AG10803 (cell line): Measurements from ENCODE around the gene BCAR3.

Source experiments
- DNase-seq: peaks from one replicate; pipeline ENCODE4 v3.0.0; 2010; ENCODE audit warnings: low read depth
- H3K4me3 ChIP-seq: 2 replicates; pipeline ENCODE4 v1.5.1; 2011; ENCODE audit warnings: mild to moderate bottlenecking, low read length, control low read depth
- CTCF ChIP-seq: conservative IDR thresholded peaks from 2 replicates; pipeline ENCODE4 v1.5.1; 2011; ENCODE audit warnings: mild to moderate bottlenecking, low read length, control low read depth, inconsistent platforms

Gene BCAR3

GRCh38 chr1:93597709-93598108, 83.9 kb downstream of the BCAR3 start:
- DNase-seq = peak; percentile 59
- no peak for TF ChIP-seq CTCF

GRCh38 chr1:93596329-93597089, 85.1 kb downstream of the BCAR3 start:
- no peak for DNase-seq
- H3K4me3 ChIP-seq = no peak overlapping the region
- TF ChIP-seq CTCF = no peak

More at GRCh38 chr1:93597709-93598108, 83.9 kb downstream of the BCAR3 start:
- no peak overlapping the region for H3K4me3 ChIP-seq

GRCh38 chr1:93595743-93596142, 85.9 kb downstream of the BCAR3 start:
- TF ChIP-seq CTCF = no peak
- no peak overlapping the region for H3K4me3 ChIP-seq
- peak; percentile 60 for DNase-seq

GRCh38 chr1:93595266-93595665, 86.4 kb downstream of the BCAR3 start:
- peak; percentile 85 for DNase-seq
- H3K4me3 ChIP-seq = no peak overlapping the region
- TF ChIP-seq CTCF = no peak

GRCh38 chr1:93594603-93594880, 87.1 kb downstream of the BCAR3 start:
- H3K4me3 ChIP-seq = no peak overlapping the region
- TF ChIP-seq CTCF = no peak
- no peak for DNase-seq

- H3K4me3 ChIP-seq = no peak overlapping the region
- no peak for DNase-seq
- TF ChIP-seq CTCF = no peak
Observed at GRCh38 chr1:93593854-93594602, 87.6 kb downstream of the BCAR3 start.

GRCh38 chr1:93592551-93592949, 89.1 kb downstream of the BCAR3 start:
- TF ChIP-seq CTCF = no peak
- no peak overlapping the region for H3K4me3 ChIP-seq
- DNase-seq = no peak
